Measurements from ENCODE around the gene CBLB.

CBLB gene

DNA sequence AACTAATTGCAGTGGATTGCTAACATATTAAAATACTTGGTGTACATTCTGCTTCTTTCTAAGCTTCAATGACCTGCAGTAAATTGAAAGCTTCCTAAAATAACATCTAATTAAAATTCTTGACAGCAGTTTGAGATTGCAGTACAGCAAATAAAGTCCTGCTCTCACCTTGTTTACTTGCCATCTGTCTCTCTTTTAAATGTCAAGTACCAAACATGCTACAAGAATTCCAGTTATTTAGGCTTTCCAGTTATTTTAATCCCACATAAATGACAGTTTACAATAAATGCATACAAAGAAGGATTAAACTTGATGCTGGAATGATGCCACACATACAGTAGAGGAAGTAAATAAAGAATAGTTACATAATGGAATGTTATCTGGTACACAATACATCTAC lies 33.2 kb downstream of the CBLB start:
- peaks cover 0 to 39% (median 5%) of the 10 kb centered on the region in 4 donors for H3K4me1 ChIP-seq
- H3K36me3 ChIP-seq, result peaks cover 0 to 18% (median 0%) of the 10 kb centered on the region in 3 donors
- H3K27me3 ChIP-seq, result no peaks in the 10 kb centered on the region
- H3K9me3 ChIP-seq, result no peaks in the 10 kb centered on the region
- TF ChIP-seq, protein P1, sequence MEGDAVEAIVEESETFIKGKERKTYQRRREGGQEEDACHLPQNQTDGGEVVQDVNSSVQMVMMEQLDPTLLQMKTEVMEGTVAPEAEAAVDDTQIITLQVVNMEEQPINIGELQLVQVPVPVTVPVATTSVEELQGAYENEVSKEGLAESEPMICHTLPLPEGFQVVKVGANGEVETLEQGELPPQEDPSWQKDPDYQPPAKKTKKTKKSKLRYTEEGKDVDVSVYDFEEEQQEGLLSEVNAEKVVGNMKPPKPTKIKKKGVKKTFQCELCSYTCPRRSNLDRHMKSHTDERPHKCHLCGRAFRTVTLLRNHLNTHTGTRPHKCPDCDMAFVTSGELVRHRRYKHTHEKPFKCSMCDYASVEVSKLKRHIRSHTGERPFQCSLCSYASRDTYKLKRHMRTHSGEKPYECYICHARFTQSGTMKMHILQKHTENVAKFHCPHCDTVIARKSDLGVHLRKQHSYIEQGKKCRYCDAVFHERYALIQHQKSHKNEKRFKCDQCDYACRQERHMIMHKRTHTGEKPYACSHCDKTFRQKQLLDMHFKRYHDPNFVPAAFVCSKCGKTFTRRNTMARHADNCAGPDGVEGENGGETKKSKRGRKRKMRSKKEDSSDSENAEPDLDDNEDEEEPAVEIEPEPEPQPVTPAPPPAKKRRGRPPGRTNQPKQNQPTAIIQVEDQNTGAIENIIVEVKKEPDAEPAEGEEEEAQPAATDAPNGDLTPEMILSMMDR (IDR thresholded peaks at IDR 0.05), result no peak
- intact Hi-C loops (cut with DNase I; ENCODE audit: low total_unique reads), result no loop called here
- H3K4me3 ChIP-seq, result no peak overlapping the region
- H3K27ac ChIP-seq, result peak overlapping the region in 1 of 2 donors; percentile 11
- no peak for DNase-seq

DNA sequence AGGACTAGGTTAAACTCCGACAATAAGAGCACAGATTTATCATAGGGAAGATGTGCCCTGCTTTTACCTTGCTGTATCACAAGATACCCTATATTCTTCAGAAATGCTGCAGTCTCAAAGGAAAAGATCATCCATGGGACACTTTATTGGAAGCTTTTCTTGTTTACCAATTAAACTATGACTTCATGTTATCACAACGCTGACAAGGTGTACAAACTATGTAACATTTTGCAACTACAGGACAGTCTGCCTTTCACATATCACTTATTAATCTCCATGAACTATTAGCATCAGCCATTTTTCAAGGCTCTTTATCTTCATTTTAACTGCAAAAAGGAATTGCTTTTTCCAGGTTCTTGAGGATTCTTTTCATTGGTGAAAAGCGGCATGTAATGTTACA lies 34.0 kb downstream of the CBLB start:
- no peak overlapping the region for H3K27ac ChIP-seq
- H3K27me3 ChIP-seq, result no peaks in the 10 kb centered on the region
- peaks cover 0 to 42% (median 5%) of the 10 kb centered on the region in 4 donors for H3K4me1 ChIP-seq
- intact Hi-C loops (cut with DNase I; ENCODE audit: low total_unique reads), result no loop called here
- no peaks in the 10 kb centered on the region for H3K9me3 ChIP-seq
- TF ChIP-seq, protein P1 (IDR thresholded peaks at IDR 0.05), result no peak
- DNase-seq, result no peak
- peaks cover 0 to 18% (median 0%) of the 10 kb centered on the region in 3 donors for H3K36me3 ChIP-seq
- H3K4me3 ChIP-seq, result no peak overlapping the region

DNA sequence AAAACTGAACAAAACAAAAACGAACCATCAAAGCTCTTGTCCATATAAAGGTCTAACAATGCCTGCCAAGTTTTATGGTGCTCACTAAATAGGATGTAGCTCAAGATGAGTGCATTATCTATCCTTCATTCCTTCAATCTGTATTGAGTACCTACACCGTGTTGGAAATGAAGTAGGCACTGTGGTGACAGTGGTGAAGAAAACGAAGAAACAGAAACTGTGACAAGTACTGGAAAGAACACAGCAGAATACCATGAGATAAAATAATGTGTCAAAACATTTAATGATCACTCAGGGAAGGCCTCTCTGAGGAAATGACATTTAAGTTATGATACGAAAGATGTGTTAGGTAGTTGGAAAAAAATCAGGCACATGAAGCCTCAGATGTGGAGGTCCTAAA lies 36.2 kb downstream of the CBLB start:
- no peak for DNase-seq
- Histone ChIP-seq H3K36me3 (no peaks in the 10 kb centered on the region), H3K27ac (no peak overlapping the region), H3K4me3 (no peak overlapping the region), H3K9me3 (no peaks in the 10 kb centered on the region), H3K27me3 (no peaks in the 10 kb centered on the region), H3K4me1 (peaks cover 0 to 48% (median 5%) of the 10 kb centered on the region in 4 donors)
- TF ChIP-seq, protein P1 (IDR thresholded peaks at IDR 0.05), result no peak
- intact Hi-C loops (cut with DNase I; ENCODE audit: low total_unique reads), result no loop called here

DNA sequence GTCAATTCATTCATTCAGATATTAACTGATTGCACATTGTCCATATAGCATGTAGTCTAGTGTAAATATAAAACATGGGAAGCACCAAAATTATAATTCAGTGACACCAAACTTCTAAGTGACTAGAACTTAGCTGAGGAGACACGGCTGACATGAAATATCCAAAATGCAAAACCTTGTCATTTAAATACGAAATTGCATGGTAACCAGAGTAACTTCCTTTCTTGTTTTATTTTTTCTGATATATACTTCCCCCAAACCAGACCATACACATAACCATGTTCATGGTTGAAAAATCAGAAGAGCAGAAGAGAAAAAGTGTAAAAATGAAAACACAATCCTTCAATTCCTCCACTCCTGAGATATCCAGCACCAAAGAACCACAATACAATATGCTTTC lies 38.0 kb downstream of the CBLB start:
- no peak overlapping the region for H3K4me3 ChIP-seq
- no peaks in the 10 kb centered on the region for H3K36me3 ChIP-seq
- intact Hi-C loops (cut with DNase I; ENCODE audit: low total_unique reads), result no loop called here
- no peaks in the 10 kb centered on the region for H3K27me3 ChIP-seq
- H3K9me3 ChIP-seq, result no peaks in the 10 kb centered on the region
- TF ChIP-seq, protein P1 (IDR thresholded peaks at IDR 0.05), result no peak
- no peak overlapping the region for H3K27ac ChIP-seq
- no peak for DNase-seq
- peaks cover 0 to 36% (median under 1%) of the 10 kb centered on the region in 4 donors for H3K4me1 ChIP-seq

DNA sequence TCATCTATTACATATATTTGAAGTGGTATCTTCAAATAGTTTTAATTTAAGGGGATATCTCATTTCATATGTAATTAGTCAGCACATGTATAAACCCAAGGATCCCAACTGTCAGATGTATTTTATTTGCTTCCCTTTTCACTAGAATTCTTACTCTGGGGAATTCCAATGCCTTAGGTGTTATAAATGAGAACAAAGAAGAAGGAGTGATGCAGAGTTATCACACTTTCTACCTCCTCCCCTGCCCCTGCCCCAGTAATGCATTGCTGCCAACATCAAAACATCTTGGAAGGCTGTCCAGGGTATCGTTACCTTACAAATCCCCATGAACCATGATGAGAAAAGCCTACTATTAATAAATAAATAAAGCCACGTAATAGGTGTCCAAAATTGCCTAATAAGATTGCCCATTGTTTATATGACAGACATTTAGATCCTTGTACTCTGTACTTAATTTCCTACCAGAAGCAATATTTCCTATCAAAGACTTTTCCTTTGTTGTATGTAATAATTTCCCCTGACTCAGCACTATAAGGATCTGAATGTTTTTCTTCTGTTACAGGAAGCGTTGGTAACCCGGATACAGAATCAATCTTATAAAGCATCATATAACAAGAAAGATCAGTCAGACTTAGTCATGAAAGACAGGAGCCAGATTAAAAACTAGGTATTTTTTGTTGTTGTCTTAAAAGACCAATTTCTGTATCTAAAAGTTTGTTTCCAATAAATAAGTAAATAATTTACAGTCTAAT lies 38.8 kb downstream of the CBLB start:
- TF ChIP-seq, protein P1 (IDR thresholded peaks at IDR 0.05), result no peak
- no peak for DNase-seq
- H3K4me3 ChIP-seq, result no peak overlapping the region

More for the DNA sequence above, 38.8 kb downstream of the CBLB start:
- Histone ChIP-seq H3K36me3 (peaks cover 0 to 2% (median 0%) of the 10 kb centered on the region in 3 donors), H3K9me3 (no peaks in the 10 kb centered on the region), H3K4me1 (peaks cover 0 to 31% (median 0%) of the 10 kb centered on the region in 4 donors), H3K27me3 (no peaks in the 10 kb centered on the region), H3K27ac (no peak overlapping the region)
- intact Hi-C loops (cut with DNase I; ENCODE audit: low total_unique reads), result no loop called here

Data from tibial artery (tissue), 4 donors.